ENCODE measurements around the gene KRT74. TPM values are rescaled to one million over a fixed set of nuclear protein-coding genes. Genes with fewer than 3 reads are reported as not detected.

Gene KRT74
- total and polyA plus RNA-seq, 4 donors, result not detected

DNA sequence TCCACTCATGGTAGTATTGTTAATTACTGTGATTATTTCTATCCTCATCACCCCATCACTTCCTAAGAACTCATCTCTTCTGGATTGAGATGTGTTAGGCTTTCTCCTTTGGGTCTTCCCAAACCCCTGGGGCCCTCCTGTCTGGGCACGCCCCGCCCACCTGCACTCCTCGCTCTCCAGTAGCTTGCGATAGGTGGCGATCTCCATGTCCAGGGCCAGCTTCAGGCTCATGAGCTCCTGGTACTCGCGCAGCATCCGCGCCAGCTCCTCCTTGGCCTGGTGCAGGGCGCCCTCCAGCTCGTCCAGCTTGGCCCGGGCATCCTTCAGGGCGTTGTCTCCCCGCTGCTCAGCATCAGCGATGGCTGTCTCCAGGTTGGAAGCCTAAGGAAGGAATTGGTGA lies 27.5 kb downstream of the KRT74 start:
- 86 to 91% methylated on average over 15 of the region's 15 CpGs for WGBS, 2 donors
- peaks cover 0 to 7% (median 0%) of the 10 kb centered on the region in 5 donors for H3K4me1 ChIP-seq (ENCODE audit: control insufficient read depth in 5 of 5, insufficient read depth in 5 of 5, low read length in 5 of 5)
- no peaks in the 10 kb centered on the region for H3K36me3 ChIP-seq (ENCODE audit: control insufficient read depth in 4 of 4, insufficient read depth in 4 of 4, low read length in 4 of 4)
- TF ChIP-seq, protein P1, sequence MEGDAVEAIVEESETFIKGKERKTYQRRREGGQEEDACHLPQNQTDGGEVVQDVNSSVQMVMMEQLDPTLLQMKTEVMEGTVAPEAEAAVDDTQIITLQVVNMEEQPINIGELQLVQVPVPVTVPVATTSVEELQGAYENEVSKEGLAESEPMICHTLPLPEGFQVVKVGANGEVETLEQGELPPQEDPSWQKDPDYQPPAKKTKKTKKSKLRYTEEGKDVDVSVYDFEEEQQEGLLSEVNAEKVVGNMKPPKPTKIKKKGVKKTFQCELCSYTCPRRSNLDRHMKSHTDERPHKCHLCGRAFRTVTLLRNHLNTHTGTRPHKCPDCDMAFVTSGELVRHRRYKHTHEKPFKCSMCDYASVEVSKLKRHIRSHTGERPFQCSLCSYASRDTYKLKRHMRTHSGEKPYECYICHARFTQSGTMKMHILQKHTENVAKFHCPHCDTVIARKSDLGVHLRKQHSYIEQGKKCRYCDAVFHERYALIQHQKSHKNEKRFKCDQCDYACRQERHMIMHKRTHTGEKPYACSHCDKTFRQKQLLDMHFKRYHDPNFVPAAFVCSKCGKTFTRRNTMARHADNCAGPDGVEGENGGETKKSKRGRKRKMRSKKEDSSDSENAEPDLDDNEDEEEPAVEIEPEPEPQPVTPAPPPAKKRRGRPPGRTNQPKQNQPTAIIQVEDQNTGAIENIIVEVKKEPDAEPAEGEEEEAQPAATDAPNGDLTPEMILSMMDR (IDR thresholded peaks at IDR 0.05; ENCODE audit: control extremely low read depth, extremely low read depth), result no peak
- H3K27ac ChIP-seq (ENCODE audit: low read depth in 1 of 2, low read length in 1 of 2), result no peak overlapping the region
- peaks cover 0 to 4% (median 0%) of the 10 kb centered on the region in 4 donors for H3K9me3 ChIP-seq (ENCODE audit: control insufficient read depth in 4 of 4, insufficient read depth in 3 of 4, low read length in 3 of 4)
- H3K27me3 ChIP-seq (ENCODE audit: control insufficient read depth in 3 of 3, insufficient read depth in 3 of 3, low read length in 2 of 3), result no peaks in the 10 kb centered on the region
- no peak overlapping the region for H3K4me3 ChIP-seq
- no peak for ATAC-seq (ENCODE audit: insufficient read depth, low FRiP score)
- no peak for DNase-seq
- no peak overlapping the region for H3K9ac ChIP-seq (ENCODE audit: insufficient read depth in 1 of 2, low read length in 2 of 2)

DNA sequence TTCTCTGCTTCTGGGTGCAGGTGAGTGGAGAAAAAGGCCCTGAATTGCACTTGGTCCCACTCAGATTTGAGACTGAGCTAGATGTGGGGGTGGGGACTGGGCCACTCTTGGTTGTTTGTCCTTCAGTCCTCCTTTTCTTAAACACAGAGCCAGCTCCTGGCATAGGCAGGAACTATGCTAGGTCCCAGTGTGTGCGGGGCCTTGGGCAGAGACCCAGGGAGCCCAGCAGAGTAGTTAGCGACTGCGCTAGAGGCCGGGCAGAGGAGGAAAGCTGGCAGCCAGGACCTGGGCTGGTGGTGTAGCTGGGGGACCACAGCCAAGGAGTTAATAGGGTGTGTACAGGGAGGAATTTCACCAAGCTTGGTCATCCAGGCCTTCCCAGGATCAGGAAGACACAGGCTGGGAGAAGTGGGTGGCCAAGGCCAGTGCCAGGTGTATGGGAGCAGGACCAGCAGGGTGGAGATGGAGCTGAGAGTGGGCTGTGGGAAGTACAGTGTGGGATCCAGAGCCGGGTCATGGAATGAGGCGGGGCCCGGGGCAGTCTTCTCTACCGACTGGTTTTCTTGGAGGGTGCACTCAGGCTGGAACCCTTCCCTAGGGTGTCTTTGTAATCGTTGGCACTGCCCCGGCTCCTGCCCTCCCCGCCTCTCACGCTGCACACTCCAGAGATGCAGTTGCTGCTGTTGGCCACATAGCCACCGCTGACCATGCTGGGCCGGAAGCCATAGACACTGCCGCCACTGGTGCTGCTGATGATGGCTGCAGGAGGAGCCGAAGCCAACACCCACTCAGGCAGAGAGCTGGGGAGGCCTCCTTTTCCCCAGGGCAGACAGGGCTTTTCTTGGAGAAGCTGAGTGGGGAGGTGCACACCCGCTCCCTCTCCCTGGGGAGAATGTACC lies 29.4 kb downstream of the KRT74 start:
- no peak overlapping the region for H3K4me3 ChIP-seq
- no peak overlapping the region for H3K27ac ChIP-seq (ENCODE audit: low read depth in 1 of 2, low read length in 1 of 2)

DNA sequence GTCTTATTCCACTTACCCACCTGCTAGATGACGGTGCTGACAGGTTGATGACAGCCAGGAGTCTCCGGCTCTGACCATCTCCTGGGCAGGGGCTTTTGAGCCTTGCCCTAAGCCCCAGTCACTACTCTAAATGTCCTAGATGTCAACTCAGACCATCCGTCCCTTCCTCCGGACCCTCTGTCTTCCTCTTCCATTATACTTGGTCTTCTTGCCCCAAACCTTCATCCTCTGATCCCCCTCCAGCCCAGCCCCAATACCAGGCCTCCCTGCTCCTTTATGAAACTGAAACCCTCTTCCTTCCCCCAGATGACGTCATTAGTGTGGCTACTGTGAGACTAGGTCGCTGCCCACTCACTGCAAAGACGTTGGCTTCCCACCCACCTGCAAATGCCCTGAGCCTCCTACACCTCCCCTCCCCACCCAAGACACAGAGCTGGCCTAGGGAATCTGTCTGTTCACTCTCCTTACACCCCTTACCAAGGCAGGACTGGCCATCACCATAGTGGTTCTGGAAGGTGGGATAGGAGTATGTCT lies 30.8 kb downstream of the KRT74 start:
- peaks cover 0 to 28% (median 6%) of the 10 kb centered on the region in 5 donors for H3K4me1 ChIP-seq (ENCODE audit: control insufficient read depth in 5 of 5, insufficient read depth in 5 of 5, low read length in 5 of 5)
- WGBS, 2 donors, result 63 to 72% methylated on average over 7 of the region's 7 CpGs
- no peak for DNase-seq
- TF ChIP-seq, protein P1 (IDR thresholded peaks at IDR 0.05; ENCODE audit: control extremely low read depth, extremely low read depth), result no peak
- H3K9ac ChIP-seq (ENCODE audit: insufficient read depth in 1 of 2, low read length in 2 of 2), result no peak overlapping the region
- ATAC-seq (ENCODE audit: insufficient read depth, low FRiP score), result no peak
- peaks cover 0 to 2% (median 0%) of the 10 kb centered on the region in 4 donors for H3K9me3 ChIP-seq (ENCODE audit: control insufficient read depth in 4 of 4, insufficient read depth in 3 of 4, low read length in 3 of 4)
- H3K36me3 ChIP-seq (ENCODE audit: control insufficient read depth in 4 of 4, insufficient read depth in 4 of 4, low read length in 4 of 4), result no peaks in the 10 kb centered on the region
- no peaks in the 10 kb centered on the region for H3K27me3 ChIP-seq (ENCODE audit: control insufficient read depth in 3 of 3, insufficient read depth in 3 of 3, low read length in 2 of 3)
- H3K4me3 ChIP-seq, result no peak overlapping the region
- no peak overlapping the region for H3K27ac ChIP-seq (ENCODE audit: low read depth in 1 of 2, low read length in 1 of 2)

More for the DNA sequence above, 29.4 kb downstream of the KRT74 start:
- Histone ChIP-seq H3K9ac (ENCODE audit: insufficient read depth in 1 of 2, low read length in 2 of 2) (no peak overlapping the region), H3K9me3 (ENCODE audit: control insufficient read depth in 4 of 4, insufficient read depth in 3 of 4, low read length in 3 of 4) (peaks cover 0 to 4% (median 0%) of the 10 kb centered on the region in 4 donors), H3K36me3 (ENCODE audit: control insufficient read depth in 4 of 4, insufficient read depth in 4 of 4, low read length in 4 of 4) (no peaks in the 10 kb centered on the region), H3K27me3 (ENCODE audit: control insufficient read depth in 3 of 3, insufficient read depth in 3 of 3, low read length in 2 of 3) (no peaks in the 10 kb centered on the region), H3K4me1 (ENCODE audit: control insufficient read depth in 5 of 5, insufficient read depth in 5 of 5, low read length in 5 of 5) (peaks cover 0 to 17% (median 3%) of the 10 kb centered on the region in 5 donors)
- peak in 1 of 3 donors; percentile 13 for DNase-seq
- TF ChIP-seq, protein P1 (IDR thresholded peaks at IDR 0.05; ENCODE audit: control extremely low read depth, extremely low read depth), result no peak
- 77 to 86% methylated on average over 16 to 17 of the region's 17 CpGs for WGBS, 2 donors
- ATAC-seq (ENCODE audit: insufficient read depth, low FRiP score), result no peak
